Measurements from ENCODE around the gene BMP4.
"Not testable (repeated sequence)": the region's sequence is repeated elsewhere in the genome, so short reads cannot be mapped to it uniquely, and the experiment has no call there.

Gene BMP4

DNA sequence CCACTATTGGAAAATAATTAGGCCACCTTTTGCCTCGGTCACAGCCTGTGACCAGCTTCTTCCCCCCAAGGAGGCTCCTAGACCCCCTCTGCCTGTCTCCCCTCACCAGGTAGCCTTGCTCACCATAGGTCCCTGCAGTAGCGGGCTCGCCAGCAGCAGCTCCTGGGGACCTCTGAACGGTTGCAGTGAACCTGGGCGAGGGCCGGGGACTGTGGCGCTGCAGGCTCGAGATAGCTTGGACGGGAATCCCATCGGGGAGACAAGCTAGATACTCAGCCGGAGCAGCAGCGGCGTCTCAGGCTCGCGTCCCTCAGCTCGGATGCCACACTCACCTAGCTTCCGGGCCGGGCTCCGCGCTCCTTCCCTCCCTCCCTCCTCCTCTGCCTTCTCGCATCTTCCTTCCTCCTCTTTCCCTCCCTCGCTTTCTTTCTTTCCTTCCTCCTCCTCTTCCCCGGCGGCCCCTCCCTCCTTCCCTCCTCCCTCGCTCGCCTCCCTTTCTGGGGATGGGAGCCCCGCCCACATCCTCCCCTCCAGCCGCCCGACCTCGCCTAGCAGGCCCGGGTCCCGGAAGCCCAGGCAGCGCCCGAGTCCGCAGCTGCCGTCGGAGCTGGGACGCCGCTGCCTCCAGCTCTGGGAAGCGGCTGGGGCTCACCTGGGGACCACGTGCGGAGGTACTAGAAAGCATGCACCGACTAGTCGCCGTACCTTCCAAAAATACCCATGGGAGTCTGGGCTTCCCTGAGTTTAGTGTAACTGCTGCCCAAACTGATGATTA is at the start of gene BMP4:
Gene BMP4 (minus strand): TSS at position 399 of the 775 bp plus-strand sequence. CDS start 4,603 bp downstream, outside the sequence.
- DNase-seq (ENCODE audit: low read depth) = no peak

DNA sequence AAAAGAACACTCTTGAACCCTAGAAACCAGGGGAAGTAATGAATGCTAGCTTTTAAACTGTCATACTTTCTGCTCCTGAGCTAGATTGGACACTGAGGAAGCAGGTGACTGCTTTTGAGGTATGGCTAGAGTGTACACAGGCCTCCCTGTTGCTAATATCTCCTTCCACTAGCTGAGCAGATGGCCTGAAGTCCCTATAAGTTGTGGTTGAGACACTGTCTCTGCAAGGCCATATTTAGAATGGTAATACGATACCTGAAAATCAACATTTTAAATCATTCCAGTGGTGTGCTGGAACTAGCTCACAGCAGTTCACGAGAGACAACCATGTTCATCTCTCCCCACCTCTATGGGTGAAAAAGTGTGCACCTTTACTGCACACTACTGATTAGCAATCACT is 46.4 kb upstream of the BMP4 start:
- no peak for DNase-seq (ENCODE audit: low read depth)

DNA sequence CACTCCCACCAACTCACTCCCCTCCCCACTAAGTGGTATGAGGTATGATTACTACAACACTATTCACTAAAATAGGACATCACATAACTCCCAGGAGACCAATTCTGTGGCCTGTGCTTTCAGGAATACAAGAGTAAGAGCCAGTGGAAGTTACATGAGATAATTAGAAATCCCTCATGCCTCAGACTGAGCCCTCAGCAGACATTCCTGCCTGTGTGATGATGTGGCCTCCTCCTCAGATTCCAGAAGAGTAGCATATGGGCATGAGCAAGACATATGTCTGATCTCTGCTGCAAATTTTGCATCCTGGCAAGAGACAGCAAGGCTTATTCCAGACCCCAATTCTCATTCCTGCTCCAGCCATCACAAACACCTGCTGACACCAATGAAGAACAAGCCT is 46.0 kb upstream of the BMP4 start:
- DNase-seq (ENCODE audit: low read depth) = no peak

DNA sequence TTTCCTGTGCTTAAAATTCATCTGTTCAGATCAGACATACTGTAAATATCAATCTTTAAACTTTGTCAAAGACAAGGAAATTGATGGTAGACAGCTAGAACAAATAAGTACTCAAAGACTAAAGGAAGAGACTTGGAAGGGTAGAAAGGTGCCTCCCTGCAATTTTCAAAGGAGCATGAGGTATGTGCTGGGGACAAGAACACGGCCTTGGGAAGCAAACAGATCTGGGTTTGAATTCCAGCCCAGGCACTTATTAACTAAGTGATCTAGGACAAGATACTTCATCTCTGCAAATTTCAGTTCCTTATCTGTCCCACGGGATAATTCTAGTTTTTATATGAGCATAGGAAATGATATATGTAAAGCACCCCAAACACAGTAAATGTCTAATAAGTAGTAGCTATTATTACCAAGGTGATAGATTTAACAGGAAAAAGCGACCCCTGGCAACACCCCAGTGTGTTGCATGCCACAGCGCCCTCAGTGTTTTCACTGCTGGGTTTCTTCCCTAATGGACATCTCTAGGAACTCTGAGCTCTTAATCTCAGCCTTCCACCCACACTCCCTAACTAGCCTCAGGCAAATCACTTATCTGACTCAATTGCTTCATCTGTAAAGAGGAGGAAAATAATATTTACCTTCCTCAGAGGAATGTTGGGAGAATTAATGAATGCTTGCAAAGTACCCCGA is 44.7 kb upstream of the BMP4 start:
- DNase-seq (ENCODE audit: low read depth) = no peak

DNA sequence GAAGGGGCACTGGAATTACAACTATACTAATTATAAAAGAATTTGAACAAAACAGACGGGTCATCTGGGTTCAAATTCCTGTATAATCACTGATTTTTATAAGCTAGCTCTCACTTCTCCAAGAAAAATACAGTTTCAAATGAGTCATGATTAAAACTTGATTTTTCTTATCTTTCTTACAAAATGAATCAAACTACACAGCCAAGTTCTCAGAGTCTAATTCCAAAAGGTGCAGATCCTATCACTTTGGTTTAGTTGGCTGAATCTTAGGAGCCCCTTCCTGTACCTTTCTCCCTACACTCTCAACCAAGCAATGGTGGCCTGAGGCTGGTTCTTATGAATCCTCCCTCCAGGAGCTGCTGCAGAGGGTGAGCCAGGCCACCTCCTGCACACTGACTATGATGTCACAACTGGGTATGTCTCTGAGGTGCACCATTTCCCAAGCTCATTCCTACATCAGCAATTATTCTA is 43.8 kb upstream of the BMP4 start:
- no peak for DNase-seq (ENCODE audit: low read depth)

DNA sequence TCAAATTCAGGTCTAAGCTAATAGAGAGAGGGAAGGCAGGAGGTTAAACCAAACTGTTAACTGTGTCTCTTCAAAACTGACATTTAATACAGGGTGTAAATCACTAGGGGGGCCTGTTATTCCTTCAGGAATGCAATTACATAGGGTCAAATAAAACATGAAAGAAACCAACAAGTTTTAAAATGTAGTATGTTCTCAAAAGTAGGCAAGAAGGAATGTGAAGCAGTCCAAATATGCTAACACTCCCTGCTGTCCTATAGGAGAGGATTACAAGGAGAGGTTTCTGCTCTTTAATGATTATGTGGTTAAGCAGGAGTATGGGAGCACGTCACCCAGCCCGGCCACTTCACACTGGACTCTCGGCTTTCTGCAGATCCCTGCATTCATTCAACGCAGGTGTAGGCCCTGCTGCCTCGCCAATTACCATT is 42.5 kb upstream of the BMP4 start:
- no peak for DNase-seq (ENCODE audit: low read depth)

DNA sequence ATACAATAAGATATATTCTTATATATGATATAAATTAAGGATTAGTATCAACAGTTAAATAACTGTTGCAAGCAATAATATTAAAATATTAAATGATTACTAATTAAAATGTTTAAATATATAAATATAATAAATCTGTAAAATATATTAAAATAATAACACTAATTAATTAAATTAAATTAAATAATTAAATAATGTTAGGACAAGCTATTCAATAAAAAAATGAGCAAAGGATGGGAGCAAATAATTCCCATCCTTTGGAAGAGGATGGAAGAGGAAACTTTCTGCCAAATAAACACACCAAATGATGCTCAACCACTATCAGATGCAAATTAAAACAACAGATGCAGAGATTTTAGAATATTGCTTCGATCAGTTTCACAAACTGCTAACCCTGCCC is 39.4 kb upstream of the BMP4 start:
- DNase-seq (ENCODE audit: low read depth) = no peak

DNA sequence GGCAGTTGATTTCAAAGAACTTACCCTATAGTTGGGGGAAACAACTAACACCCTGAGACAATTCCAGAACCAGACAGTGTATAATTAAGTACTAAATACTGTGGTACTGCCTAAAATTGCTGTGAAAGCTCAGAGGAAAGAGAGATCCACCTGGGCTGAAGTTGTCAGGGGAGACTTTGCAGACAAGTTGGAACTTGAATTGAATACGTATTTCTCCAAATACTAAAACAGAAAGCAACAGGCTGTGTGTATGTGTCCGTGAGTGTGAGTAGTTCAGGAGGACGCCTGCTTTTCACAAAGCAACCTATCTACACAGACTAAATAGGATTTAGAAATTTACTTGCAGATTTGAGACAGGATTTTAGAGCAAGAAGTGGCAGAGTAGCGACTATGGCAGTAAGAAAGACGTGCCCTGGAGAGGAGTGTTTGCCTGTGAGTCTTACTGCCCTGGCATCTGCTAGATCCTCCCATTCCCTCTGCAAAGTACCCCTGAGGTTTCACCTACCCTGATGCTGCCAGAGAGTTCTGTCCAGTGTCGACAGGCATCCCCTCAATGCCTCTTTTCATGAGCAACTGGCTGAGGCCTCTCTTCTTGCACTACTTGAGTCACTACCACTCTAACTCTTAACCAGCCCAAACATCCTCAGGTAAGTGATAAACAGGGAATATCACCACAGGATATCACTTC is 37.4 kb upstream of the BMP4 start:
- DNase-seq (ENCODE audit: low read depth) = no peak

DNA sequence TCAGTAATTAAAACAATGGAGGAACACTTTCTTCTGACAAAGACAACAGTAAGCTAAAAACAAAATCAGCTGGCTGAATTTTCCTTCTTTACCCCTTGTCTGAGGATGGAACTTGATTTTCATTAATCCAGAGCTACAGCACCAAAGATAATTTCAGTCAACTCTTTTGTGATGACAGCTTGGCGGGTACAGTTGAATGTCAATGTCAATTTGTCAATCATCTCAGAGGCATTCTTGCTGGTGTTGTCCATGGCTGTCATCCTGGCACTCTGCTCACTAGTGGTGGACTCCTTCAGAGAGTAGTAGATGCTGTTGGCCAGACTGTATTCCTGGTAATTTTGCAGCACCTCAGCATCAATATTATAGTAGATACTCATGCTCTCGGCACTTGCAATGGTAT is 34.4 kb upstream of the BMP4 start:
- no peak for DNase-seq (ENCODE audit: low read depth)

DNA sequence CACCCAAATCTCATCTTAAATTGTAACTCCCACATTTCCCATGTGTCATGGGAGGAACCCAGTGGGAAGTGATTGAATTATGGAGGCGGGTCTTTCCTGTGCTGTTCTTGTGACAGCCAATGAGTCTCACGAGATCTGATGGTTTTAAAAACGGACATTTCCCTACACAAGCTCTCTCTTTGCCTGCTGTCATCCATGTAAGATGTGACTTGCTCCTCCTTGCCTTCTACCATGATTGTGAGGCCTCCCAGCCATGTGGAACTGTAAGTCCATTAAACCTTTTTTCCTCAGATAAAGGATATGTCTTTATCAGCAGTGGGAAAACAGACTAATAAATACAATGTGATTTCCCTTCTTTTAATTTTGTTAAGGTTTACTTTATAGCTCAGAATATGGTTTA is 30.1 kb upstream of the BMP4 start:
- not testable (repeated sequence) for DNase-seq (ENCODE audit: low read depth)

DNA sequence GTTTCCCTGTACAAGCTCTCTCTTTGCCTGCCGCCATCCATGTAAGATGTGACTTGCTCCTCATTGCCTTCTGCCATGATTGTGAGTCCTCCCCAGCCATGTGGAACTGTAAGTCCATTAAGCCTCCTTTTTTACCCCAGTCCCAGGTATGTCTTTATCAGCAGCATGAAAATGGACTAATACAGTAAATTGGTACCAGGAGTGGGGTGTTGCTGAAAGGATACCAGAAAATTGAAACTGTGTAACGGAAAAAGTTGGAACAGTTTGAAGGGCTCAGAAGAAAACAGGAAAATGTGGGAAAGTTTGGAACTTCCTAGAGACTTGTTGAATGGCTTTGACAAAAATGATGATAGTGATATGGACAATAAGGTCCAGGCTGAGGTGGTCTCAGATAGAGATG is 28.3 kb upstream of the BMP4 start:
- DNase-seq (ENCODE audit: low read depth) = not testable (repeated sequence)

DNA sequence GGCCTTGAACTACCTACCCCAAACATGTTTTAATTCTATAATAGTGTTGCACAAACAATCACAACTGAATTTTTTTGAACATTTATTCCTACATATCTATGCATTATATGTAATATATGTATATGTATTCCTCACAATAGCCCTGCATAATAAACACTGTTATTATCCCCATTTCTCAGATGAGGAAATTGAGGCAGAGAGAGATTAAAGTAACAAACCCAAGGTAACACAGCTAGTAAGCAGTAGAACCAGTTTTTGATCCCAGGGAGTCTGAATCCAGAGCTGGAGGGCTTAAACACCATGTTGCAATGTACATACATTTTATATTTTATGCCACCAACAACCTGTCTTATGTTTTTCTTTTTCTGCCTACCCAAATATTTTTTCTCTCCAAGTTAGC is 26.5 kb upstream of the BMP4 start:
- no peak for DNase-seq (ENCODE audit: low read depth)

DNA sequence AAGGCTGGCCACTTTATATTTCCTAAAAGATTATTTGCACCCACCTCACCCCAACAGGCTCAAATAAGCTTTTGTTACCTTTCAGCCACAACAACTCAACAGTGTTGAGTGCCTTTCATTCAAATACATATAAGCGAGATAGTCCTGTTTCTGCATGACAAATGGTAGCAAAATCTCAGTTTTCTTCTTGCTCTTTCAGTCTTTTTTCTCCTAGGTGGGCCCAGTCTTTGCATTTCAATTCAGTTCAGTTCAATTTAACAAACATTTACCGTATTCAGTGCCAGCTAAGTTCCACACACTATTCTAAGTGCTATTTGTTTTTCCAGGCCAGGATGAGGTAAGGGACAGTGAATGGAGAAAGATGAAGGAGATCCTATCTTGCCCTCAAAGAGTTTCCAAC is 25.9 kb upstream of the BMP4 start:
- DNase-seq (ENCODE audit: low read depth) = no peak

DNA sequence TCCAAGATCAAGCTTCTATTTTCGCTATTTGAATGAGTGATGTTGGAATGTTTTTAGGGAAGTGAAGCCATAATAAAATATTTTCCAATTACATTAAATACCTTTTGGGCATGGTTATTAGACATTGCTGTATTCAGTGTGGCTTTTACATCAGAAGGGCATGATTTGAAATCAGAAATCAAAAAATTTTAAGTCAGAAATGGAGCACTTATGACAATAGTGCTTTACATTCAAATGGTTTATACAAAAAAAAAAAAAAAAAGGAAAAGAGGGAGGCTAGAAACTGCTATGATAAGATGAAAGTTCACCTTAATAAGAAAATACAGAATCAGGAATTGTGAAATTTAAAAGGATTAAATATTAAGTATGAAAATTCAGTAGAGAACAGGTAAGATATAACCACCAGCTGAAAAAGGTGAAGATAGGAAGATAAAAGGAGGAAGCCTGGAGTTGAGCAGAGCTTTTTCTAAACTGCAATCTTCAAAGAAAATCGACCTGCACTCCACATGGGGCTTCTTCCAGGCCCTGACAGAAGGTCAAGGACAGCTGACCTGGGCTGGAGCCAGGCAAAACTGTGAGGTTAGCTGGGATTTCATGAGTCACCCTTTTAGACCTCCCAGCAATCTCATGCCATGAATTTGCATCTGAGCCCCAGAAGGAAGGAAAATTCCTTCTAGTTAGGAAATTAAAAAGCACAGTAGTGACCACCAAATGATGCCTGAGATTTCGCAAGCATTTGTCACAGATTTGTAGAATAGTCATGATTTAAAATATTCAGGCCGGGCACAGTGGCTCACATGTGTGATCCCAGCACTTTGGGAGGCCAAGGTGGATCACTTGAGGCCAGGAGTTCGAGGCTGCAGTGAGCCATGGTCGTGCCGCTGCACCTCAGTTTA is 23.4 kb upstream of the BMP4 start:
- DNase-seq (ENCODE audit: low read depth) = no peak

DNA sequence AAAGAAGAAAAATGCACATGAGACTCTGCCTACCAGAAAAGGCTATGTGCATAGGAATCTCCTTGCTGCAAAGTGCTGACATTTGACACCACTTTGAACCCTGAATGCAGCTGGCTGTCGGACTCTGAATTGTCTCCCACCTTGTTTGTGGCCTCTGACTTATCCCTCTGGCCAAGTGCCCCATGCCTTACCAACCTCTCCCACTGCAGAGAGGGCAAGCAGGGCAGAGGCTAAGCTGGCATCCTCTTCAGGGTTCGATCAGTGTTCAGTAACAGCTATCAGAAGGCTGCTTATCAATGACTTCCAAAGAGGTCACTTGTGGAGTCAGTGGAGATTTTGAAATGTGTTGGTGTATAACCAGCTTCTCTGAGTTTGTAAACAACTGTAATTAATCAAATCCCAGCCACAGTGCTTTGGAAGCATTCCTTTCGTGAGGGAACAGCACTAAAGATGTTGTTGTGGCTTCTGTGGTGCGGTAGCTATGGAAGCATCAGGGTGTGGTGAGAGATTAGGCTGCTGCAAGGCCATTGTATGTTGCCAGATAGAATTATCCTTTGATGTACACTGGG is 22.6 kb upstream of the BMP4 start:
- no peak for DNase-seq (ENCODE audit: low read depth)

DNA sequence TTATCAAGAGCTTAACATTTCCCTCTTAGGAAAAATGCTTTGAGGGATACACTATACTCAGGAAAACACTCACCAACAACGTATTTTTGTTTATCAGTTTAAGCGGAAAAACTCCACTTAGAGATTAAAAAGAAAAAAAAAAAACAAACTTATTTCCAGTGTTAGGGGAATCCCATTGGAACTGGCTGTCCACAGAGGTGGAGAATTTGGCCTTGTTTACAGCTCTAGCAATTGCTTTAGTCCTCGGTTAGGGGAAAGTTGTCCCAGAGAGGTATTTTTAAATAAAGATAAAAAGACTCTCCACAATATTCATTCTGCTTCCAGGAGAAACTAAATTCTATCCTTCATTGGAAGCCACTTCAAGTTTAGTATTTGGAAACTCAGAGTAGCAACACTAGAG is 21.6 kb upstream of the BMP4 start:
- DNase-seq (ENCODE audit: low read depth) = no peak

DNA sequence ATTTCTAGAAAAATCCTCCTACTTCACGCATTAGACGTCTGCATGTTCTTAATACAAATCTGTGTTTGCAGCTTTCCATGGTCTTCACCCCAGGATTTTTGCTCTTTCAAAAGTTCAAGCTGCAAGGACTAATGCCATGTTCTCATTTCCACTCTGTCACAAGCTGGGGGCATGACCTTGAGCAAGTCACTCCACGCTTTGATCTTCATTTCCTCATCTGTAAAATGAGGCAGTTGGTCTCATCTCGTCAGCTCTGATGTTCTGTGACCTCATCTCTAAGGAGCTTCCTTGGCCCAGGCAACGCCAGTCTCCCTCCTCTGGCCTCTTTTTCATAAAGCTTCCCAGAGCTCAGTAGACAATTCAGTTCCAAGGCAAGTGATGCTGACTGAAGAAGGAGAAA is 18.8 kb upstream of the BMP4 start:
- no peak for DNase-seq (ENCODE audit: low read depth)

DNA sequence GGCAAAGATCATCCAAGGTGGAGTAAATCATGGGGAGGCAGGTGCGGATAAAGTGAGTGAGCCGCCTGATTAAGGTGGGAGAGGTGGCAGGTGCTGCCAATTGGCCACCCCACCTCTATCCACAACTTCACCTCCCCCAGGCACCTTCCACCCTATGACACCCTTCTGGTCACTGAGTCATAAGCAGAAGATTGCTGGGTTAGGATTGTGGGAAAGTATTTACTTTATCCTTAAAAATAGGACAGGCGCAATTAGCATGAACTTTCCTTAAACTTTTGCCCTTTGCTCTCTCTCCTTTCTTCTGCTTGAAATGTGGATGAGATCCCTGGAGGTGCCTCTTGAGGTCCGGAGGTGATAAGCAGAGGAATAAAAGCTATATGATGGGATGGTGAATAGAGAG is 14.9 kb upstream of the BMP4 start:
- no peak for DNase-seq (ENCODE audit: low read depth)

DNA sequence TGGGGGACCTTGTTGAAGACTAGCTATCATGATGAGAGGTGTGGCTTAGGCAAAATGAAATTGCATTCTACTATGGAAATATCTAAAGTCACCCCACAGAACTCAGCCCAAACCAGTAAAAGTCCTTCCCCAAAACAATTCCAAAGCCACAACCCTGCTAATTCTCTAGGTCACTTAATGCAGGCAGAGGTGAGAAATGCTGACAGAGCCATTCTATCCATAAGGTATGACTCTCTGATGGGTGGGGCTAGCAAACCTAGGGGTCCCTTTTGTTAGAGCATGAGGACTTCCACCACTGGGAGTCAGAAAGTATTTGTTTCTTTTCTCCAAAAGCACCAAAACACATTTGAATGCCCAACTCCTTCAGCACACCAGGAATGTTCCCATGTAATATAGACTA is 12.7 kb upstream of the BMP4 start:
- DNase-seq (ENCODE audit: low read depth) = no peak

DNA sequence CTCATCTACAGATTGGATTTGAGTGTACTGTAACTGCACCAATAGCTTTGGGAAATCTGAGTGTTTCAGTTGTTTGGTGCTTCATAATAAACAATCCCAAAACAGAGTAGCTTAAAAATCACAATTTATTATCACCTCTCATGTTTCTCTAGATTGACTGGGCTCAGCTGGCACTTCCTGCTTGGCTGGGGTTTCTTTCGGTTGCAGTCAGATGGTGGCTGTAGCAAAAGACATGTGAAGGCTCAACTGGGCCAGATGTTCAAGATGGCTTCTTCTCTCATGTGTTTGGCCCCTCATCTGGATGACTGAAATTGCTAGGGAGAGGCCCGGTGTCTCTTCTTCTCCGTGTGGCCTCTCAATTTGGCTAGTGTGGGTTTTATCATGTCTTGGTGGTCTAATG is 12.1 kb upstream of the BMP4 start:
- DNase-seq (ENCODE audit: low read depth) = no peak

DNA sequence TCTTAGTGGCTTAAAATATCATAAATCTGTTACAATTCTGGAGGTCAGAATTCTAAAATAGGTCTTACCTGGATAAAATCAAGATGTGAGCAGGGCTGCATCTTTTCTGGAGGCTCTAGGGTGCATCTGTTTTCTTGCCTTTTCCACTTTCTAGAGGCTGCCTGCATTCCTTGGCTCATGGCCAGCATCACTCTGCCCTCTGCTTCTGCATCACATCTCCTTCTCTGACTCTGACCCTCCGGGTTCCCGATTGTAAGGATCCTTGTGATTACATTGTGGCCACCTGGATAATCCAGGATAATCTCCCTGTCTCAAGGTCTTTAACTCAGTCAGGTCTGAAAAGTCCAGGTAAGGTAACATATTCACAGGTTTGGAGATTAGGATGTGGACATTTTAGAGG is 11.0 kb upstream of the BMP4 start:
- no peak for DNase-seq (ENCODE audit: low read depth)

DNA sequence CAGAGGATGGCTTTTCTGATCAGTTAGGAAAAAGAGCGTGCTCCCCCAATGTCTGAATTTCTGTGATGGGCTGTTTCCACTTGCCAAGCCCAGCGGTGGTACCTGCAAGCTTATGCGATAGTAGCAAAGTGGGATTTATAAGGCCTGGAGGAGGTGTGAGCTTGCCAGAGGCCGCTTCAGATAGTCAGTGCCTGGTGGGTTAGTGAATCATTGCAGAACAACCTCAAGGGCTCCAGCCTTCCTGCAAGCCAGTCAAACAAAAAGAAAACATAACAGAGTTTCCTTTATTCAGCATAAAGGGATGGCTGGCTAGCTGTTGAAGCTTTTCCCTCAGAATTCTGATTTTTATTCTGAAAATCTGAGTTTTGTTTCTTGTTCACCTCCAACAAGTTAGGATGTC is 7.6 kb upstream of the BMP4 start:
- no peak for DNase-seq (ENCODE audit: low read depth)
